ENCODE results near the gene LMF1. TPM values are rescaled to one million over a fixed set of nuclear protein-coding genes. Genes with fewer than 3 reads are reported as not detected.

The LMF1 gene
- total and polyA plus RNA-seq, 8 donors: 7.6 to 121 (median 15.8) TPM

GRCh38 chr16:911604-912321 is 59.0 kb downstream of the LMF1 start:
- Histone ChIP-seq H3K9me3 (peaks cover 0 to 9% (median 6%) of the 10 kb centered on the region in 4 donors), H3K4me3 (no peak overlapping the region), H3K27me3 (no peaks in the 10 kb centered on the region), H3K27ac (no peak overlapping the region), H3K4me1 (peaks cover 4 to 18% (median 12%) of the 10 kb centered on the region in 4 donors), H3K36me3 (peaks cover 3 to 61% (median 46%) of the 10 kb centered on the region in 4 donors)
- WGBS, 5 donors: 92 to 98% (median 96%) methylated on average over 19 to 24 of the region's 24 CpGs
- no peak for DNase-seq
- TF ChIP-seq EP300 (IDR thresholded peaks at IDR 0.05) (no peak), POLR2AphosphoS5 (IDR thresholded peaks at IDR 0.05) (no peak), CTCF (IDR thresholded peaks at IDR 0.05) (no peak), POLR2A (IDR thresholded peaks at IDR 0.05) (no peak)
- intact Hi-C loops (cut with DNase I; ENCODE audit: low total_unique reads): no loop called here

GRCh38 chr16:911101-911500 is 59.7 kb downstream of the LMF1 start:
- H3K27ac ChIP-seq: no peak overlapping the region
- H3K9me3 ChIP-seq: peaks cover 0 to 14% (median 7%) of the 10 kb centered on the region in 4 donors
- H3K4me3 ChIP-seq: no peak overlapping the region
- 90 to 97% (median 96%) methylated on average over 10 to 15 of the region's 15 CpGs for WGBS, 5 donors
- H3K36me3 ChIP-seq: peaks cover 3 to 67% (median 53%) of the 10 kb centered on the region in 4 donors
- H3K27me3 ChIP-seq: no peaks in the 10 kb centered on the region
- DNase-seq: no peak
- intact Hi-C loops (cut with DNase I; ENCODE audit: low total_unique reads): no loop called here
- TF ChIP-seq CTCF (IDR thresholded peaks at IDR 0.05) (no peak), POLR2AphosphoS5 (IDR thresholded peaks at IDR 0.05) (no peak), POLR2A (IDR thresholded peaks at IDR 0.05) (no peak), EP300 (IDR thresholded peaks at IDR 0.05) (no peak)
- H3K4me1 ChIP-seq: peaks cover 4 to 18% (median 12%) of the 10 kb centered on the region in 4 donors

GRCh38 chr16:910181-910580 is 60.6 kb downstream of the LMF1 start:
- Histone ChIP-seq H3K4me1 (peaks cover 4 to 18% (median 12%) of the 10 kb centered on the region in 4 donors), H3K9me3 (peaks cover 0 to 14% (median 7%) of the 10 kb centered on the region in 4 donors), H3K27ac (no peak overlapping the region), H3K36me3 (peaks cover 3 to 71% (median 57%) of the 10 kb centered on the region in 4 donors), H3K4me3 (no peak overlapping the region), H3K27me3 (no peaks in the 10 kb centered on the region)
- no peak for TF ChIP-seq POLR2AphosphoS5 (IDR thresholded peaks at IDR 0.05)
- no peak for TF ChIP-seq EP300 (IDR thresholded peaks at IDR 0.05)
- TF ChIP-seq CTCF (IDR thresholded peaks at IDR 0.05): no peak
- TF ChIP-seq POLR2A (IDR thresholded peaks at IDR 0.05): no peak
- 85 to 92% (median 88%) methylated on average over 12 to 20 of the region's 20 CpGs for WGBS, 5 donors
- intact Hi-C loops (cut with DNase I; ENCODE audit: low total_unique reads): no loop called here
- DNase-seq: no peak

DNA sequence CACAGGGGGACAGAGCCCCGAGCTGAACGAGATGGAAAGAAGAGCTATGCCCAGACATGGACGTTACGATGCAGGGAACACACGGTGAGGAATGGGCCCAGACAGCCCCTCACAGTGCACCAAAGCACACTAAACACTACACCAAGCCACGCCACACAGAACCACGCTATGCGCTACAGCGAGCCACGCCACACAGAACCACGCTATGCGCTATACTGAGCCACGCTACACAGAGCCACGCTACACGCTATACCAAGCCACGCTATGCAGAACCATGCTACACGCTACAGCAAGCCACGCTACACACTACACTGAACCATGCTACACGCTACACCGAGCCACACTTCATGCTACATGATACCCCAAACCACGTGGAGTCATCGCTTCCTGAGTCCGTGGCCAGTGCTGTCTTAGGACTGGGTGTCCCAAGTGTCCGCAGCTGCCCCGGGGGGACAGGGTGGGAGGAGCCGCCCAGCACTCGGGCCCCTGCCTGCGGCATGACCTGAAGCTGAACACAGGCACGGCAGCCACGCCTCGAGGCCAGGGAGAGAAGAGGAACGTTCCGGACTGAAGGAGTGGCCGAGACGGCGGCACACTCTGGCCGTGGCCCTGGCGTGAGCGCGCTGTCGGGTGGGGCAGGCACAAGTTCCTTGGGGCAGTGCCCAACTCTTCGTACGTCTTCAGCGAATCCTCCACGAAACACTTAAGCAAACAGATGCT is 61.3 kb downstream of the LMF1 start:
- Histone ChIP-seq H3K27ac (no peak overlapping the region), H3K4me1 (peaks cover 4 to 18% (median 12%) of the 10 kb centered on the region in 4 donors), H3K4me3 (no peak overlapping the region), H3K36me3 (peaks cover 3 to 71% (median 57%) of the 10 kb centered on the region in 4 donors), H3K9me3 (peaks cover 0 to 14% (median 7%) of the 10 kb centered on the region in 4 donors), H3K27me3 (no peaks in the 10 kb centered on the region)
- DNase-seq: no peak
- intact Hi-C loops (cut with DNase I; ENCODE audit: low total_unique reads): no loop called here
- TF ChIP-seq CTCF (IDR thresholded peaks at IDR 0.05): no peak
- no peak for TF ChIP-seq POLR2A (IDR thresholded peaks at IDR 0.05)
- WGBS, 5 donors: 94 to 97% (median 95%) methylated on average over 31 to 45 of the region's 45 CpGs
